Smooth muscle cell (in vitro differentiated cells): ENCODE measurements around the gene KRTAP10-8. TPM values are rescaled to one million over a fixed set of nuclear protein-coding genes. Genes with fewer than 3 reads are reported as not detected.

Experiments used
- DNase-seq: peaks from one replicate; lab custom pipeline; 2025; ENCODE audit not compliant: unreplicated experiment; lab: John Stamatoyannopoulos, UW
- H2AFZ ChIP-seq: fragments of 200-600 bp; sonication (generic); 2 replicates; pipeline ENCODE4 v1.6.0; 2016; ENCODE audit warnings: antibody characterized with exemption, low read depth, mild to moderate bottlenecking
- H3F3A ChIP-seq: fragments of 200-600 bp; sonication (generic); 2 replicates; pipeline ENCODE4 v1.6.0; 2017; ENCODE audit warnings: antibody characterized with exemption, low read depth
- H3K27ac ChIP-seq: fragments of 200-600 bp; sonication (generic); 2 replicates; pipeline ENCODE4 v1.5.1; 2016; ENCODE audit warnings: low read depth, mild to moderate bottlenecking
- H3K27me3 ChIP-seq: fragments of 200-600 bp; sonication (generic); 2 replicates; pipeline ENCODE4 v1.6.1; 2016; ENCODE audit warnings: low read depth, mild to moderate bottlenecking
- H3K36me3 ChIP-seq: fragments of 200-600 bp; sonication (generic); 2 replicates; pipeline ENCODE4 v1.5.1; 2016; ENCODE audit warnings: low read depth
- H3K4me1 ChIP-seq: fragments of 200-600 bp; sonication (generic); 2 replicates; pipeline ENCODE4 v1.5.1; 2016; ENCODE audit warnings: low read depth
- H3K4me2 ChIP-seq: fragments of 200-600 bp; sonication (generic); 2 replicates; pipeline ENCODE4 v1.6.0; 2016; ENCODE audit warnings: mild to moderate bottlenecking
- H3K4me3 ChIP-seq: fragments of 200-600 bp; sonication (generic); 2 replicates; pipeline ENCODE4 v1.5.1; 2016; ENCODE audit warnings: mild to moderate bottlenecking
- H3K79me2 ChIP-seq: fragments of 200-600 bp; sonication (generic); 2 replicates; pipeline ENCODE4 v1.6.0; 2016; ENCODE audit warnings: low read depth, mild to moderate bottlenecking
- H3K9ac ChIP-seq: fragments of 200-600 bp; sonication (generic); 2 replicates; pipeline ENCODE4 v1.6.0; 2016; ENCODE audit warnings: low read depth
- H3K9me3 ChIP-seq: fragments of 200-600 bp; sonication (generic); replicated peaks from 2 replicates; pipeline ENCODE4 v1.5.1; 2016; ENCODE audit warnings: low read depth
- H4K20me1 ChIP-seq: fragments of 200-600 bp; sonication (generic); 2 replicates; pipeline ENCODE4 v1.6.0; 2016; ENCODE audit warnings: low read depth
- WGBS: methylation state at CpG from one replicate; pipeline ENCODE4 v1.1.7; 2016; ENCODE audit warnings: low lambda C conversion rate; 5-methylcytosine and 5-hydroxymethylcytosine counted together
- polyA plus RNA-seq: library from polyadenylated mRNA; unstranded; fragments of >200 nt; fragmentation: Nextera tagmentation; extraction: Ambion mirVana; gene quantifications from 2 replicates; pipeline ENCODE4 v1.2.1, GENCODE V29; 2016
- total RNA-seq: library from RNA; depleted of rRNA; stranded (reverse); fragments of >200 nt; gene quantifications from 2 replicates; pipeline ENCODE4 v1.2.3, GENCODE V29; 2014
- TF ChIP-seq, protein P1 (sequence below): fragments of 200-600 bp; sonication (generic); IDR thresholded peaks from 2 replicates; pipeline ENCODE4 v1.5.1; 2017; ENCODE audit warnings: borderline replicate concordance, mild to moderate bottlenecking, antibody characterized with exemption; ENCODE audit not compliant: insufficient read depth, poor library complexity, severe bottlenecking

Gene KRTAP10-8
- total and polyA plus RNA-seq, 2 experiments from 2014 or later: not detected

- DNase-seq: no peak
- no peaks in the 10 kb centered on the region for H3F3A ChIP-seq
- H3K27ac ChIP-seq: no peak overlapping the region
- no peaks in the 10 kb centered on the region for H4K20me1 ChIP-seq
- no peaks in the 10 kb centered on the region for H3K27me3 ChIP-seq
- WGBS: 92% methylated on average over 4 of the region's 4 CpGs
- H3K4me3 ChIP-seq: no peak overlapping the region
- H3K9me3 ChIP-seq: peaks cover 9% of the 10 kb centered on the region
- no peak overlapping the region for H3K4me2 ChIP-seq
- no peaks in the 10 kb centered on the region for H3K4me1 ChIP-seq
- no peak overlapping the region for H2AFZ ChIP-seq
- H3K36me3 ChIP-seq: no peaks in the 10 kb centered on the region
- TF ChIP-seq, protein P1, sequence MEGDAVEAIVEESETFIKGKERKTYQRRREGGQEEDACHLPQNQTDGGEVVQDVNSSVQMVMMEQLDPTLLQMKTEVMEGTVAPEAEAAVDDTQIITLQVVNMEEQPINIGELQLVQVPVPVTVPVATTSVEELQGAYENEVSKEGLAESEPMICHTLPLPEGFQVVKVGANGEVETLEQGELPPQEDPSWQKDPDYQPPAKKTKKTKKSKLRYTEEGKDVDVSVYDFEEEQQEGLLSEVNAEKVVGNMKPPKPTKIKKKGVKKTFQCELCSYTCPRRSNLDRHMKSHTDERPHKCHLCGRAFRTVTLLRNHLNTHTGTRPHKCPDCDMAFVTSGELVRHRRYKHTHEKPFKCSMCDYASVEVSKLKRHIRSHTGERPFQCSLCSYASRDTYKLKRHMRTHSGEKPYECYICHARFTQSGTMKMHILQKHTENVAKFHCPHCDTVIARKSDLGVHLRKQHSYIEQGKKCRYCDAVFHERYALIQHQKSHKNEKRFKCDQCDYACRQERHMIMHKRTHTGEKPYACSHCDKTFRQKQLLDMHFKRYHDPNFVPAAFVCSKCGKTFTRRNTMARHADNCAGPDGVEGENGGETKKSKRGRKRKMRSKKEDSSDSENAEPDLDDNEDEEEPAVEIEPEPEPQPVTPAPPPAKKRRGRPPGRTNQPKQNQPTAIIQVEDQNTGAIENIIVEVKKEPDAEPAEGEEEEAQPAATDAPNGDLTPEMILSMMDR: no peak
- no peak overlapping the region for H3K9ac ChIP-seq
- H3K79me2 ChIP-seq: no peaks in the 10 kb centered on the region
Observed at GRCh38 chr21:44611551-44611950, 328 bp upstream of the KRTAP10-8 start.

- H3K4me3 ChIP-seq: no peak overlapping the region
- H3F3A ChIP-seq: no peaks in the 10 kb centered on the region
- H3K9ac ChIP-seq: no peak overlapping the region
- no peaks in the 10 kb centered on the region for H3K4me1 ChIP-seq
- DNase-seq: no peak
- H2AFZ ChIP-seq: no peak overlapping the region
- H3K4me2 ChIP-seq: no peak overlapping the region
- H4K20me1 ChIP-seq: no peaks in the 10 kb centered on the region
- TF ChIP-seq, protein P1: no peak
- H3K9me3 ChIP-seq: peaks cover 9% of the 10 kb centered on the region
- WGBS: 91% methylated on average over 13 of the region's 13 CpGs
- no peaks in the 10 kb centered on the region for H3K79me2 ChIP-seq
- no peaks in the 10 kb centered on the region for H3K27me3 ChIP-seq
- H3K36me3 ChIP-seq: no peaks in the 10 kb centered on the region
- no peak overlapping the region for H3K27ac ChIP-seq
Observed at GRCh38 chr21:44612669-44613229, 870 bp downstream of the KRTAP10-8 start.

- no peaks in the 10 kb centered on the region for H3F3A ChIP-seq
- H3K4me3 ChIP-seq: no peak overlapping the region
- peaks cover 9% of the 10 kb centered on the region for H3K9me3 ChIP-seq
- 97% methylated on average over 22 of the region's 26 CpGs for WGBS
- H3K4me1 ChIP-seq: no peaks in the 10 kb centered on the region
- no peak overlapping the region for H3K4me2 ChIP-seq
- H3K9ac ChIP-seq: no peak overlapping the region
- H2AFZ ChIP-seq: no peak overlapping the region
- no peak for DNase-seq
- TF ChIP-seq, protein P1: no peak
- H3K27me3 ChIP-seq: no peaks in the 10 kb centered on the region
- no peaks in the 10 kb centered on the region for H3K36me3 ChIP-seq
- no peaks in the 10 kb centered on the region for H3K79me2 ChIP-seq
- no peak overlapping the region for H3K27ac ChIP-seq
- no peaks in the 10 kb centered on the region for H4K20me1 ChIP-seq
Observed at GRCh38 chr21:44613386-44614155, 1.7 kb downstream of the KRTAP10-8 start.

- DNase-seq: no peak
Observed at GRCh38 chr21:44614161-44614631, 2.3 kb downstream of the KRTAP10-8 start.

More at GRCh38 chr21:44614161-44614631, 2.3 kb downstream of the KRTAP10-8 start:
- TF ChIP-seq, protein P1: no peak
- Histone ChIP-seq H3K9ac (no peak overlapping the region), H3K27me3 (no peaks in the 10 kb centered on the region), H3K9me3 (peaks cover 9% of the 10 kb centered on the region), H3K36me3 (no peaks in the 10 kb centered on the region), H3K79me2 (no peaks in the 10 kb centered on the region), H3F3A (no peaks in the 10 kb centered on the region), H3K4me3 (no peak overlapping the region), H3K4me1 (no peaks in the 10 kb centered on the region), H3K27ac (no peak overlapping the region), H3K4me2 (no peak overlapping the region), H2AFZ (no peak overlapping the region), H4K20me1 (no peaks in the 10 kb centered on the region)
- WGBS: 88% methylated on average over 19 of the region's 20 CpGs
